Loucy (cell line): ENCODE results near the gene FAM240A.

Experiments used
- CTCF ChIP-seq: fragments of 200-600 bp; sonication (generic); conservative IDR thresholded peaks from 2 replicates; pipeline ENCODE4 v1.5.1; 2014; ENCODE audit warnings: mild to moderate bottlenecking, antibody characterized with exemption, low read length
- EZH2phosphoT487 ChIP-seq: fragments of 200-600 bp; IDR thresholded peaks from 2 replicates; pipeline ENCODE4 v1.6.1; 2018; ENCODE audit warnings: antibody characterized with exemption, mild to moderate bottlenecking, moderate library complexity, borderline replicate concordance

- TF ChIP-seq CTCF, result no peak
- TF ChIP-seq EZH2phosphoT487, result no peak
Measured at GRCh38 chr3:46574243-46574646, 38.1 kb upstream of the FAM240A start.
